HuH-7 (cell line): ENCODE measurements around the gene XKR7.
"Not testable (repeated sequence)": the region's sequence is repeated elsewhere in the genome, so short reads cannot be mapped to it uniquely, and the experiment has no call there.

Source experiments
- DNase-seq: peaks from one replicate; pipeline ENCODE4 v3.0.0; 2011; ENCODE audit warnings: low spot score

The XKR7 gene

GRCh38 chr20:31967830-31968249 lies at the start of gene XKR7:
XKR7 (plus strand) TSS chr20:31968151; CDS start chr20:31968176, 25 bp downstream.
- DNase-seq = no peak

GRCh38 chr20:31918466-31919105 lies 49.4 kb upstream of the XKR7 start:
- DNase-seq = no peak

- no peak for DNase-seq
Observed at GRCh38 chr20:31919410-31920155, 48.4 kb upstream of the XKR7 start.

- DNase-seq = no peak
Observed at GRCh38 chr20:31920275-31920855, 47.6 kb upstream of the XKR7 start.

GRCh38 chr20:31921480-31921879 lies 46.5 kb upstream of the XKR7 start:
- DNase-seq = not testable (repeated sequence)

- no peak for DNase-seq
Observed at GRCh38 chr20:31922181-31922580, 45.8 kb upstream of the XKR7 start.

- DNase-seq = no peak
Observed at GRCh38 chr20:31922588-31922987, 45.4 kb upstream of the XKR7 start.

- no peak for DNase-seq
Observed at GRCh38 chr20:31923388-31924331, 44.3 kb upstream of the XKR7 start.

- no peak for DNase-seq
Observed at GRCh38 chr20:31924561-31924960, 43.4 kb upstream of the XKR7 start.

GRCh38 chr20:31925631-31926030 lies 42.3 kb upstream of the XKR7 start:
- DNase-seq = no peak

- DNase-seq = no peak
Observed at GRCh38 chr20:31926493-31926892, 41.5 kb upstream of the XKR7 start.

- DNase-seq = no peak
Observed at GRCh38 chr20:31927627-31928159, 40.3 kb upstream of the XKR7 start.

GRCh38 chr20:31929631-31930030 lies 38.3 kb upstream of the XKR7 start:
- not testable (repeated sequence) for DNase-seq

- DNase-seq = no peak
Observed at GRCh38 chr20:31930779-31931178, 37.2 kb upstream of the XKR7 start.

- DNase-seq = no peak
Observed at GRCh38 chr20:31933698-31934097, 34.3 kb upstream of the XKR7 start.

GRCh38 chr20:31934491-31934890 lies 33.5 kb upstream of the XKR7 start:
- DNase-seq = no peak

- no peak for DNase-seq
Observed at GRCh38 chr20:31934968-31935764, 32.8 kb upstream of the XKR7 start.

- DNase-seq = no peak
Observed at GRCh38 chr20:31936420-31936819, 31.5 kb upstream of the XKR7 start.

GRCh38 chr20:31937820-31938219 lies 30.1 kb upstream of the XKR7 start:
- DNase-seq = no peak

- no peak for DNase-seq
Observed at GRCh38 chr20:31939661-31940060, 28.3 kb upstream of the XKR7 start.

- no peak for DNase-seq
Observed at GRCh38 chr20:31943052-31943471, 24.9 kb upstream of the XKR7 start.
